ENCODE measurements around the gene RAPGEF1.

The RAPGEF1 gene

DNA sequence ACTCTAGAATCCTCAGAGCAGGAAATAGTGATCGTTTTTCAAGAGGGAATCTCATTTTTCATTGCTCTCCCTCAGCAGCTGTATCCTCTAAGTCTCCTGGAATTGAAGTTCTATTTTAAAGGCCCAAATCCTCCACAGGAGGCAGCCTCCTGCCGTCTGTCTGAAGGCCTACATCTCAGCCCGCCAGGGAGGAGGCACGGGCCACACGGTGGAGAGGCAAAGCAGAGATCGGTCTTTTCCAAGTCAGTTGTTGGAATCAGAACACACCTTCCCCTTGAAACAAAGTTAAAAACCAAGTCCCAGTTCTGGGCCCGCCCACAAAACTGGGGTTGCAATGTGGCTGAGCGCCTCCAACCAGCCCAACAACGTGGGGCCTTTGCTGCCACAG is 68.7 kb downstream of the RAPGEF1 start:
- Histone ChIP-seq H3K4me2 (ENCODE audit: low read depth, low read length) (no peak overlapping the region), H3K27me3 (replicated peaks; ENCODE audit: insufficient read depth, low read length) (no peaks in the 10 kb centered on the region)

DNA sequence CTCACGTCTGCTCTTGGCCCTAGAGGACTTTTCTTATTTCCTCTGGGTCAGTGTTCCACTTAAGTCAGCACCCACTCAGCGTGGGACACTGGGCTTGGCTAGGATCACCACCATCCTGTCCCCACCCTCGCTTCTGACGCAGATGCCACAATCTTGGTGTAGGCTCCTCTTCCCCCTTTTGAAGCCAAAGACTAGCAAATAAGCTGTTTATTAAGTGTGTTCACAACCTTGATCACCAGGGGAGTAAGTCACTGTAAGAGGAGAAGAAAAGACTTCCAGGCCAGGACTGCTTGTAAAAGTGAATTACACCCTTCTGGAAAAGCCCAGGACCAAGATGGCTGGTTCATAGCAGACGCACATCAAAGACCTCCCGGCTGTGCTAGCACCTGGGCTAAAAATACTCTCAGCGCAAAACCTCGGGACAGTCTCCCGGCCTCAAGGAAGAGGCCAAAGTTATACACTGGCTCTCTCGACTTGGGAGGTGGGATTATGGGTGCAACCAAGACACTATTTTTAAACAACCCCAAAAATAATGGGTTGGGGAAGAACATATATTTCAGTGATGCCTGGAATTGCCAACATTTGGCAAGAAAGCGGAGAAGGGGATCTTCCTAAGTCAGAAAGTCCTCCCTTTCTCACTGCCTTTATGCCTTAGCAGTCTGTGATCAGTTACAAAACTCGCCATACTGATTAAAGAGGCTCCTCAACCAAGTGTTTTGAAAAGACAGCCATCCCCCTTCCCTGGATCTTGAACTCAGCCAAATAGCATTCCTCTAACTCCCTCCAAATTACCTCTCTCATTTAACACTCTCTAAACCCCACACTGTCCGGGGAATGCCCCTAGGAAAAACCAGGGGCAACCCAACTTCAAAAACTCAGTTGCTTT is 69.4 kb downstream of the RAPGEF1 start:
- no peak overlapping the region for H3K4me2 ChIP-seq (ENCODE audit: low read depth, low read length)
- peaks cover 13% of the 10 kb centered on the region for H3K4me1 ChIP-seq (ENCODE audit: low read length)
- no peak overlapping the region for H3K4me3 ChIP-seq (ENCODE audit: low read length)
- no peaks in the 10 kb centered on the region for H3K9me3 ChIP-seq (replicated peaks; ENCODE audit: insufficient read depth, low read length)
- no peak overlapping the region for H2AFZ ChIP-seq (ENCODE audit: low read length)
- no peaks in the 10 kb centered on the region for H3K36me3 ChIP-seq (replicated peaks; ENCODE audit: insufficient read depth, low read length)
- H3K9ac ChIP-seq (ENCODE audit: low read length): no peak overlapping the region
- no peaks in the 10 kb centered on the region; the same call in 1 of the 2 replicates for H3F3A ChIP-seq (ENCODE audit: insufficient read depth, low read length)
- peaks cover 100% of the 10 kb centered on the region for H3K79me2 ChIP-seq (ENCODE audit: low read length)
- no peak overlapping the region for H3K27ac ChIP-seq (ENCODE audit: low read length)
- no peak for DNase-seq
- TF ChIP-seq, protein P1, sequence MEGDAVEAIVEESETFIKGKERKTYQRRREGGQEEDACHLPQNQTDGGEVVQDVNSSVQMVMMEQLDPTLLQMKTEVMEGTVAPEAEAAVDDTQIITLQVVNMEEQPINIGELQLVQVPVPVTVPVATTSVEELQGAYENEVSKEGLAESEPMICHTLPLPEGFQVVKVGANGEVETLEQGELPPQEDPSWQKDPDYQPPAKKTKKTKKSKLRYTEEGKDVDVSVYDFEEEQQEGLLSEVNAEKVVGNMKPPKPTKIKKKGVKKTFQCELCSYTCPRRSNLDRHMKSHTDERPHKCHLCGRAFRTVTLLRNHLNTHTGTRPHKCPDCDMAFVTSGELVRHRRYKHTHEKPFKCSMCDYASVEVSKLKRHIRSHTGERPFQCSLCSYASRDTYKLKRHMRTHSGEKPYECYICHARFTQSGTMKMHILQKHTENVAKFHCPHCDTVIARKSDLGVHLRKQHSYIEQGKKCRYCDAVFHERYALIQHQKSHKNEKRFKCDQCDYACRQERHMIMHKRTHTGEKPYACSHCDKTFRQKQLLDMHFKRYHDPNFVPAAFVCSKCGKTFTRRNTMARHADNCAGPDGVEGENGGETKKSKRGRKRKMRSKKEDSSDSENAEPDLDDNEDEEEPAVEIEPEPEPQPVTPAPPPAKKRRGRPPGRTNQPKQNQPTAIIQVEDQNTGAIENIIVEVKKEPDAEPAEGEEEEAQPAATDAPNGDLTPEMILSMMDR (IDR thresholded peaks at IDR 0.05; ENCODE audit: low read length): no peak
- TF ChIP-seq EZH2 (optimal IDR thresholded peaks at IDR 0.05; ENCODE audit: low read depth, low read length) (no peak), EZH2phosphoT487 (IDR thresholded peaks at IDR 0.05; ENCODE audit: low read length) (no peak)
- H4K20me1 ChIP-seq (ENCODE audit: insufficient read depth, low read length): peaks cover 16% of the 10 kb centered on the region
- H3K27me3 ChIP-seq (replicated peaks; ENCODE audit: insufficient read depth, low read length): no peaks in the 10 kb centered on the region
- H3K9me2 ChIP-seq (replicated peaks; ENCODE audit: insufficient read depth, low read length): no peaks in the 10 kb centered on the region

More for the DNA sequence above, 68.7 kb downstream of the RAPGEF1 start:
- peaks cover 19% of the 10 kb centered on the region for H3K4me1 ChIP-seq (ENCODE audit: low read length)
- H4K20me1 ChIP-seq (ENCODE audit: insufficient read depth, low read length): peaks cover 10% of the 10 kb centered on the region
- no peaks in the 10 kb centered on the region for H3K9me2 ChIP-seq (replicated peaks; ENCODE audit: insufficient read depth, low read length)
- peaks cover 100% of the 10 kb centered on the region for H3K79me2 ChIP-seq (ENCODE audit: low read length)
- H3K27ac ChIP-seq (ENCODE audit: low read length): no peak overlapping the region
- H3K36me3 ChIP-seq (replicated peaks; ENCODE audit: insufficient read depth, low read length): no peaks in the 10 kb centered on the region
- no peak for DNase-seq
- H2AFZ ChIP-seq (ENCODE audit: low read length): no peak overlapping the region
- TF ChIP-seq EZH2 (optimal IDR thresholded peaks at IDR 0.05; ENCODE audit: low read depth, low read length): no peak
- TF ChIP-seq, protein P1 (IDR thresholded peaks at IDR 0.05; ENCODE audit: low read length): no peak
- TF ChIP-seq EZH2phosphoT487 (IDR thresholded peaks at IDR 0.05; ENCODE audit: low read length): no peak
- peaks cover 5% of the 10 kb centered on the region for H3F3A ChIP-seq (ENCODE audit: insufficient read depth, low read length)
- no peak overlapping the region for H3K4me3 ChIP-seq (ENCODE audit: low read length)
- H3K9me3 ChIP-seq (replicated peaks; ENCODE audit: insufficient read depth, low read length): no peaks in the 10 kb centered on the region
- H3K9ac ChIP-seq (ENCODE audit: low read length): no peak overlapping the region

DNA sequence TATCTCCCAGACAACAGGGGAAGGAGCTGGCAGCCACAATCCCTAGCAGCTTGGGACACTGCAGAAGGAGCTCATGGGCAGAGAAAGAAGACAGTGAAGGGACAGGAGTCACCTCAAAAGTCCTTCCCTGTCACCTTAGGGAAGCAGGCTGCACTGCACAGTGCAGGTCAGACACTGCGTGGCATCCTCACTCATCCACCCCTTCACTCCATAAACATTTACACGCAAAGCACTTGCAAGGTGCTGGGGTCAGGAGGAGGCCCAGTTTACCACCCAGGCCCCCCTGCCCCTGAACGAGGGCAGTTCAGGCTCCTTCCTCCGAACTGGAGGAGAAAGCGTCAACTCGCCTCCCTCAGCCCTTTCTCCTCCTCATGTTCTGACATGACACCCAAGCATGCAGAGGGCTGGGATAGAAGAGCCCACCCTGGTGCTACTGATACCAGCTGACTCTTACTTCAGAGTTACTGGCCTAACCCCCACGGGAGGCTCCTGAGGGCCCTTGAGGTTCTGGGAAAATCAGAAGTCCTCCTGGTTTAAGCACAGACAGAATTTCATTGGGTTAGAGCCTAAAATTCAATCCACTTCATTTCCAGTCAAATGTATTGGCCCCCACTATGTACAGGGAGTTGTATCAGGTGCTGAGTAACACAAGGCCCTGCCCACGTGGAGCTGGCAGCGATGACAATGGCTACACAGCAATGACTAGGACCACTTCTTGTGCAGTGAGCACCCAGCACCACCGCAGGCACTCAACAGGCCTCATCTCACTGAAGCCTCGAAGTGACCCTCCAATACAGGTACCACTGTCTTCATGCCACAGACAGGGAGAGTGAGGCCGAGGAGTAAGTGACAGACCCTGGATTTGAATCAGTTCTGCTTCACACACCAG is 70.4 kb downstream of the RAPGEF1 start:
- peaks cover 8% of the 10 kb centered on the region; the same call in 1 of the 2 replicates for H3K4me1 ChIP-seq (ENCODE audit: low read length)
- peaks cover 100% of the 10 kb centered on the region for H3K79me2 ChIP-seq (ENCODE audit: low read length)

More for the DNA sequence above, 70.4 kb downstream of the RAPGEF1 start:
- TF ChIP-seq, protein P1 (IDR thresholded peaks at IDR 0.05; ENCODE audit: low read length): no peak
- TF ChIP-seq EZH2phosphoT487 (IDR thresholded peaks at IDR 0.05; ENCODE audit: low read length): no peak
- no peak for TF ChIP-seq EZH2 (optimal IDR thresholded peaks at IDR 0.05; ENCODE audit: low read depth, low read length)
- H3K36me3 ChIP-seq (replicated peaks; ENCODE audit: insufficient read depth, low read length): no peaks in the 10 kb centered on the region
- H3K9ac ChIP-seq (ENCODE audit: low read length): no peak overlapping the region
- no peak overlapping the region for H3K4me3 ChIP-seq (ENCODE audit: low read length)
- no peak overlapping the region for H2AFZ ChIP-seq (ENCODE audit: low read length)
- H3F3A ChIP-seq (ENCODE audit: insufficient read depth, low read length): no peaks in the 10 kb centered on the region; the same call in 1 of the 2 replicates
- peaks cover 17% of the 10 kb centered on the region for H4K20me1 ChIP-seq (ENCODE audit: insufficient read depth, low read length)
- no peaks in the 10 kb centered on the region for H3K27me3 ChIP-seq (replicated peaks; ENCODE audit: insufficient read depth, low read length)
- no peaks in the 10 kb centered on the region for H3K9me2 ChIP-seq (replicated peaks; ENCODE audit: insufficient read depth, low read length)
- no peak for DNase-seq
- H3K9me3 ChIP-seq (replicated peaks; ENCODE audit: insufficient read depth, low read length): no peaks in the 10 kb centered on the region
- H3K4me2 ChIP-seq (ENCODE audit: low read depth, low read length): no peak overlapping the region
- H3K27ac ChIP-seq (ENCODE audit: low read length): no peak overlapping the region
